ENCODE measurements around the gene SLC39A10. TPM values are rescaled to one million over a fixed set of nuclear protein-coding genes. Genes with fewer than 3 reads are reported as not detected.

SLC39A10 gene, protein sequence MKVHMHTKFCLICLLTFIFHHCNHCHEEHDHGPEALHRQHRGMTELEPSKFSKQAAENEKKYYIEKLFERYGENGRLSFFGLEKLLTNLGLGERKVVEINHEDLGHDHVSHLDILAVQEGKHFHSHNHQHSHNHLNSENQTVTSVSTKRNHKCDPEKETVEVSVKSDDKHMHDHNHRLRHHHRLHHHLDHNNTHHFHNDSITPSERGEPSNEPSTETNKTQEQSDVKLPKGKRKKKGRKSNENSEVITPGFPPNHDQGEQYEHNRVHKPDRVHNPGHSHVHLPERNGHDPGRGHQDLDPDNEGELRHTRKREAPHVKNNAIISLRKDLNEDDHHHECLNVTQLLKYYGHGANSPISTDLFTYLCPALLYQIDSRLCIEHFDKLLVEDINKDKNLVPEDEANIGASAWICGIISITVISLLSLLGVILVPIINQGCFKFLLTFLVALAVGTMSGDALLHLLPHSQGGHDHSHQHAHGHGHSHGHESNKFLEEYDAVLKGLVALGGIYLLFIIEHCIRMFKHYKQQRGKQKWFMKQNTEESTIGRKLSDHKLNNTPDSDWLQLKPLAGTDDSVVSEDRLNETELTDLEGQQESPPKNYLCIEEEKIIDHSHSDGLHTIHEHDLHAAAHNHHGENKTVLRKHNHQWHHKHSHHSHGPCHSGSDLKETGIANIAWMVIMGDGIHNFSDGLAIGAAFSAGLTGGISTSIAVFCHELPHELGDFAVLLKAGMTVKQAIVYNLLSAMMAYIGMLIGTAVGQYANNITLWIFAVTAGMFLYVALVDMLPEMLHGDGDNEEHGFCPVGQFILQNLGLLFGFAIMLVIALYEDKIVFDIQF
- total RNA-seq: 8.6 TPM
- long read RNA-seq, full-length matches to known transcripts: 2 of 5 reads
- long read RNA-seq, partial matches to known transcripts: 1 of 5 reads
- long read RNA-seq, other reads (novel, unspliced or antisense): 2 of 5 reads

DNA sequence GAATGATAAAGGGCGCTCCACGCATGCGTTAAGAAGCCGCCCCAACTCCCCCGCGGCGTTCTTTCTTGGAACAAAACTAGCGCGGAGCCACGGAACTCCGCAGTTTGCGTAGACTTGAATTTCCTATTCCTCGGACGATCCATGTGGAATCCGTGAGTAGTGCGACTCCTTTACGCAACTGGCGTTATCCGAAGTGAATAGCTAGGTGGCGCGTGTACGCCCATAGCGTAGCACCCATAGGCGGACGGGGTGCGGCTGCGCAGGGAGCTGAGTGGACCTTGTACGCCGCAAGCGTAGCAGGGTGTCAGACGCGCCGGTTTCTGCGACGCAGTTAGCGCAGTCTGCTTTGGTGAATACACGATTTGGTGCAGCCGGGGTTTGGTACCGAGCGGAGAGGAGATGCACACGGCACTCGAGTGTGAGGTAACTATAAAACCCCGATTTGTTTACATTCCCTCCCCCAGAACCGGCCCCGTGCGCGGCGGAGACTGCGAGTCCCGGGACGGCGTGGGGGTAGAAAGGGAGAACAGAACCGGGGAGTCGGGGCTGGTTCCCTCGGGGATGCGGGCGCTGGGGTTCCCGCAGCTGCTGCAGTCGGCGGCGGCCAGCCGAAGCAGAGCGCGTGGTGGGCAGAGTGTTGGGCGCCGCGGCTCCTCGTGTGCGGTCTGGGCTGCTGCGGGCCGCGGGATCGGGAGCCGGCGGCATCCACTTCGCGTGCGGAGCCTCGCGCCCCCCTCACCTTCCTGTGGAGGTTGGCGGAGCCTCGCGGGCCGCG, at the start of gene SLC39A10:
Gene SLC39A10, plus strand, starts transcription at position 368 of the 775 bp plus-strand sequence. CDS start 22,817 bp downstream, outside the sequence.
- DNase-seq: peak; percentile 96
- Histone ChIP-seq H3K4me1 (peaks cover 41% of the 10 kb centered on the region), H3K9me3 (replicated peaks) (no peaks in the 10 kb centered on the region), H3K27me3 (ENCODE audit: low read depth) (no peaks in the 10 kb centered on the region), H3K4me3 (peak within 1 kb of the TSS; percentile 98), H3K27ac (replicated peaks) (peak within 1 kb of the TSS; percentile 99), H3K36me3 (no peaks in the 10 kb centered on the region)
- TF ChIP-seq, protein P1, sequence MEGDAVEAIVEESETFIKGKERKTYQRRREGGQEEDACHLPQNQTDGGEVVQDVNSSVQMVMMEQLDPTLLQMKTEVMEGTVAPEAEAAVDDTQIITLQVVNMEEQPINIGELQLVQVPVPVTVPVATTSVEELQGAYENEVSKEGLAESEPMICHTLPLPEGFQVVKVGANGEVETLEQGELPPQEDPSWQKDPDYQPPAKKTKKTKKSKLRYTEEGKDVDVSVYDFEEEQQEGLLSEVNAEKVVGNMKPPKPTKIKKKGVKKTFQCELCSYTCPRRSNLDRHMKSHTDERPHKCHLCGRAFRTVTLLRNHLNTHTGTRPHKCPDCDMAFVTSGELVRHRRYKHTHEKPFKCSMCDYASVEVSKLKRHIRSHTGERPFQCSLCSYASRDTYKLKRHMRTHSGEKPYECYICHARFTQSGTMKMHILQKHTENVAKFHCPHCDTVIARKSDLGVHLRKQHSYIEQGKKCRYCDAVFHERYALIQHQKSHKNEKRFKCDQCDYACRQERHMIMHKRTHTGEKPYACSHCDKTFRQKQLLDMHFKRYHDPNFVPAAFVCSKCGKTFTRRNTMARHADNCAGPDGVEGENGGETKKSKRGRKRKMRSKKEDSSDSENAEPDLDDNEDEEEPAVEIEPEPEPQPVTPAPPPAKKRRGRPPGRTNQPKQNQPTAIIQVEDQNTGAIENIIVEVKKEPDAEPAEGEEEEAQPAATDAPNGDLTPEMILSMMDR (IDR thresholded peaks at IDR 0.05; ENCODE audit: borderline replicate concordance): no peak
- intact Hi-C loops (cut with micrococcal nuclease): no loop called here

DNA sequence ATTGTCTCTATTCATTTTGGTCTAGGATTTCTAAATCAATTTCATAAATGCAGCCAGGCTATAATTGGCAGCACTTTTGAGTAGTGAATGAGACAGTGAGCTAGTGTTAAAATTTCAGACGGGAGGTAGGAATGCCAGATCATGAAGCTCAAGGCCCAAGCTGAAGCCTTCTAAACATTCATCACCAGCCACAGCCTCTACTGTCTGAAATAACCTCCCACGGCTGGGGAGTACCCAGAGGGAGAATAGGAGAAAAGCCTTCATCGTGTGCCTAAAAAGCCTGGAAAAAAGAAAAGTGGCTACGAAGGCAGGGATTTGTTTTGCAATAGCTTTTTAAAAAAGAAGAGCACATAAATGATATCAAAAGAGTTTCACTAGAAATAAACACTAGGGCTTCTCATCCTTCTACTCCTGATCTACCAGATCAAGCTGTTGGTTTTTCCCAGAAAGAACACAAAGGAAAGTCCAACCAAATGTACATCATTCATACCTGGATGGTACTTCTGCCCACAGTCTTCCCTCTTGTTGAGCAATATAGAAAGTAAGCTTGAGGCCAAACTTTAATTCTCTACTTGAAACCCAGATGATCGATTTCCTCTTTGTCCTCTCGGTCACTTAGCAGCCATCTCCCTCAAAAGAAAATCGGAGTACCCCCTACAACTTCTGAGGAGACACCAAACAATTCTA, 48.1 kb upstream of the SLC39A10 start:
- no peaks in the 10 kb centered on the region for H3K36me3 ChIP-seq
- no peaks in the 10 kb centered on the region for H3K9me3 ChIP-seq (replicated peaks)
- no peaks in the 10 kb centered on the region for H3K27me3 ChIP-seq (ENCODE audit: low read depth)
- H3K27ac ChIP-seq (replicated peaks): no peak overlapping the region
- DNase-seq: no peak
- no peak overlapping the region for H3K4me3 ChIP-seq
- peaks cover 17% of the 10 kb centered on the region for H3K4me1 ChIP-seq
- TF ChIP-seq, protein P1 (IDR thresholded peaks at IDR 0.05; ENCODE audit: borderline replicate concordance): no peak
- intact Hi-C loops (cut with micrococcal nuclease): no loop called here

DNA sequence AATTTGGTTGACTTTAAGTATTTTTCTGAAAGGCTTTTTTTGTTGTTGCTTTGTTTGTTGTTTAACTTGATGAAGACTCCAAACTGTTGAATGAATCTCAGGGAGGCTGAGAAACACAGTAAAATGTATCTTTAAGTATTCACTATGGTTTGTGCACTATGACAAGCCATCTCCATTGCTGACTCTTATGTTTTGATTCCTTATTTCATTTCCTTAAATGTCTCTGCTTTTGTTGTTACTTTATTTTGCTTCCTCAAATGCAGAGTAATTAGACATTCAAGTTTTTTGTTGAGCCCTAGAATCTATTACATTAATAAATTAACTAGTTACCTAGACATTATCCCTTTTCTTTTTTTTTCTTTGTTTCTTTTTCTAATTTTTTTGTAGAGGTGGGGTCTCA, 46.3 kb upstream of the SLC39A10 start:
- H3K9me3 ChIP-seq (replicated peaks): no peaks in the 10 kb centered on the region
- no peaks in the 10 kb centered on the region for H3K36me3 ChIP-seq
- H3K4me1 ChIP-seq: peaks cover 20% of the 10 kb centered on the region
- no peak for DNase-seq
- TF ChIP-seq, protein P1 (IDR thresholded peaks at IDR 0.05; ENCODE audit: borderline replicate concordance): no peak
- no peak overlapping the region for H3K4me3 ChIP-seq
- intact Hi-C loops (cut with micrococcal nuclease): no loop called here
- H3K27me3 ChIP-seq (ENCODE audit: low read depth): no peaks in the 10 kb centered on the region
- no peak overlapping the region for H3K27ac ChIP-seq (replicated peaks)

DNA sequence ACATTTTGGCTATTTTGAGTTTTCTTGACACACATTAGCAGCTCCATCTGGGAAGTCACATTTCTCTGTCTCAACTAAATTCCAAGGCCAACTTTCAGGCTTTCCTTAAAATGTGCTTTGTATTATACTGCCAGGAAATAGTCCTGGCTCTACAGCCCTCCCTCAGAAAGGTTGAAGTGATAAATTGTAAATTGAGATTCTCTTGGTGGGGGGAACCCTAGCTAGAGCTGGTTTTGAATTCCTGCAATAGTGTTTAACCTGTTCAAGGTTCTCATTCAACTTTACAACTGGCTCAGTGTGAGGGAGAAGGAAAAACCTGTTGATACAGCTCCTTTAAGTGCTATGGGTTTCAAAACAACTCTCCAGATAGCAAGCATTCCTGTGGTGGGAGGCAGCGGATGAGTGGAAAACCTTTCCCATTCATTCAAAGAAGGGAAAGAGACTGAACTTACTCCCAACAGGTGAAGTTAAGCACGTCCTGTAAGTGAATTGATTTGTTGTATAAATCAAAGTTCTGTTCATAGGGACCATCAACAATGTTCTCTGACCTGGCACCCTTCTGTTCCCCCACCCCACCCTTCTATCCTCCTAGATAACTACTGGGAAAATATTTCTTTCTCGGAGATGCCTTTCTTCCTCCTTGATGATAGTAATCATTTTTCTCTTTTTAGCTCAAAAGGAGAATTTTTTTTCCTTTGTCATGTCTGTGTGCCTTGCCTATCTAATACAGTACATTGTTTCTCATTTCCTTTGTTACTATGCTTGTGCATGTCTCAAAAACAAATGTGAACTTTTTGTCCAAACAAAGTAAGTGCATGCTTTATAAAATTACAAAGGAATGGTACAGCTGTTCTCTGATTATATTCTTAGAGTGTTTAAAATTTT, 44.2 kb upstream of the SLC39A10 start:
- no peaks in the 10 kb centered on the region for H3K9me3 ChIP-seq (replicated peaks)
- H3K27me3 ChIP-seq (ENCODE audit: low read depth): no peaks in the 10 kb centered on the region
- no peak overlapping the region for H3K27ac ChIP-seq (replicated peaks)
- peaks cover 20% of the 10 kb centered on the region for H3K4me1 ChIP-seq
- H3K4me3 ChIP-seq: no peak overlapping the region
- no peaks in the 10 kb centered on the region for H3K36me3 ChIP-seq
- intact Hi-C loops (cut with micrococcal nuclease): no loop called here
- DNase-seq: no peak
- TF ChIP-seq, protein P1 (IDR thresholded peaks at IDR 0.05; ENCODE audit: borderline replicate concordance): no peak

Data from left ventricle myocardium inferior (tissue), 1 donor.